ENCODE measurements around the gene XPC.

DNA sequence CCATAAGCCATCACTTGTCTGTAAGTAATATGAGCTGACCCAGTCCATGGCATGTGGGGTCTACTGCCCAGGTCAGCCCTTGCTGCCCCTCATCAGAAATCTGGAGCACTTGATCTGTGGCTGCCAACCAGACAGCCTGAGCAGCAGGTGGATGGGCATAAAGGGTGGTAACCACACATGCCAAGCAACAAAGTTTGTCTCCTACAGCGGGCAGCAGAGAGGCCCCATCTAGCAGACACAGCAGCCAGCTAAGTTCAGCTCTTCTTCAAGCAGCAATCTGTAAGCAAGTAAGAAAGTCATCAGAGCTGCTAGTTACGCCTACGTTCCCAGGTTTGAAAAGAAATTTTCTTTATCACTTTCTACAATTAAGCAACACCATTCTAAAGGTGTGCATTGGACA is 81.7 kb downstream of the XPC start:
- TF ChIP-seq, protein P1, sequence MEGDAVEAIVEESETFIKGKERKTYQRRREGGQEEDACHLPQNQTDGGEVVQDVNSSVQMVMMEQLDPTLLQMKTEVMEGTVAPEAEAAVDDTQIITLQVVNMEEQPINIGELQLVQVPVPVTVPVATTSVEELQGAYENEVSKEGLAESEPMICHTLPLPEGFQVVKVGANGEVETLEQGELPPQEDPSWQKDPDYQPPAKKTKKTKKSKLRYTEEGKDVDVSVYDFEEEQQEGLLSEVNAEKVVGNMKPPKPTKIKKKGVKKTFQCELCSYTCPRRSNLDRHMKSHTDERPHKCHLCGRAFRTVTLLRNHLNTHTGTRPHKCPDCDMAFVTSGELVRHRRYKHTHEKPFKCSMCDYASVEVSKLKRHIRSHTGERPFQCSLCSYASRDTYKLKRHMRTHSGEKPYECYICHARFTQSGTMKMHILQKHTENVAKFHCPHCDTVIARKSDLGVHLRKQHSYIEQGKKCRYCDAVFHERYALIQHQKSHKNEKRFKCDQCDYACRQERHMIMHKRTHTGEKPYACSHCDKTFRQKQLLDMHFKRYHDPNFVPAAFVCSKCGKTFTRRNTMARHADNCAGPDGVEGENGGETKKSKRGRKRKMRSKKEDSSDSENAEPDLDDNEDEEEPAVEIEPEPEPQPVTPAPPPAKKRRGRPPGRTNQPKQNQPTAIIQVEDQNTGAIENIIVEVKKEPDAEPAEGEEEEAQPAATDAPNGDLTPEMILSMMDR (IDR thresholded peaks at IDR 0.05), result no peak
- TF ChIP-seq ETV6 (CRISPR knock-in tag; IDR thresholded peaks at IDR 0.05), result no peak
- TF ChIP-seq, protein P2, sequence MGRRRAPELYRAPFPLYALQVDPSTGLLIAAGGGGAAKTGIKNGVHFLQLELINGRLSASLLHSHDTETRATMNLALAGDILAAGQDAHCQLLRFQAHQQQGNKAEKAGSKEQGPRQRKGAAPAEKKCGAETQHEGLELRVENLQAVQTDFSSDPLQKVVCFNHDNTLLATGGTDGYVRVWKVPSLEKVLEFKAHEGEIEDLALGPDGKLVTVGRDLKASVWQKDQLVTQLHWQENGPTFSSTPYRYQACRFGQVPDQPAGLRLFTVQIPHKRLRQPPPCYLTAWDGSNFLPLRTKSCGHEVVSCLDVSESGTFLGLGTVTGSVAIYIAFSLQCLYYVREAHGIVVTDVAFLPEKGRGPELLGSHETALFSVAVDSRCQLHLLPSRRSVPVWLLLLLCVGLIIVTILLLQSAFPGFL (CRISPR knock-in tag; IDR thresholded peaks at IDR 0.05; ENCODE audit: borderline replicate concordance), result no peak
- TF ChIP-seq, protein P3, sequence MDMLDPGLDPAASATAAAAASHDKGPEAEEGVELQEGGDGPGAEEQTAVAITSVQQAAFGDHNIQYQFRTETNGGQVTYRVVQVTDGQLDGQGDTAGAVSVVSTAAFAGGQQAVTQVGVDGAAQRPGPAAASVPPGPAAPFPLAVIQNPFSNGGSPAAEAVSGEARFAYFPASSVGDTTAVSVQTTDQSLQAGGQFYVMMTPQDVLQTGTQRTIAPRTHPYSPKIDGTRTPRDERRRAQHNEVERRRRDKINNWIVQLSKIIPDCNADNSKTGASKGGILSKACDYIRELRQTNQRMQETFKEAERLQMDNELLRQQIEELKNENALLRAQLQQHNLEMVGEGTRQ (CRISPR knock-in tag; IDR thresholded peaks at IDR 0.05), result no peak
- TF ChIP-seq ZBTB21 (CRISPR knock-in tag; IDR thresholded peaks at IDR 0.05; ENCODE audit: borderline replicate concordance), result no peak
- TF ChIP-seq, protein P4, sequence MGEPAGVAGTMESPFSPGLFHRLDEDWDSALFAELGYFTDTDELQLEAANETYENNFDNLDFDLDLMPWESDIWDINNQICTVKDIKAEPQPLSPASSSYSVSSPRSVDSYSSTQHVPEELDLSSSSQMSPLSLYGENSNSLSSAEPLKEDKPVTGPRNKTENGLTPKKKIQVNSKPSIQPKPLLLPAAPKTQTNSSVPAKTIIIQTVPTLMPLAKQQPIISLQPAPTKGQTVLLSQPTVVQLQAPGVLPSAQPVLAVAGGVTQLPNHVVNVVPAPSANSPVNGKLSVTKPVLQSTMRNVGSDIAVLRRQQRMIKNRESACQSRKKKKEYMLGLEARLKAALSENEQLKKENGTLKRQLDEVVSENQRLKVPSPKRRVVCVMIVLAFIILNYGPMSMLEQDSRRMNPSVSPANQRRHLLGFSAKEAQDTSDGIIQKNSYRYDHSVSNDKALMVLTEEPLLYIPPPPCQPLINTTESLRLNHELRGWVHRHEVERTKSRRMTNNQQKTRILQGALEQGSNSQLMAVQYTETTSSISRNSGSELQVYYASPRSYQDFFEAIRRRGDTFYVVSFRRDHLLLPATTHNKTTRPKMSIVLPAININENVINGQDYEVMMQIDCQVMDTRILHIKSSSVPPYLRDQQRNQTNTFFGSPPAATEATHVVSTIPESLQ (CRISPR knock-in tag; IDR thresholded peaks at IDR 0.05), result no peak
- no peak for TF ChIP-seq FOXK1 (CRISPR knock-in tag; IDR thresholded peaks at IDR 0.05)
- TF ChIP-seq, protein P5, sequence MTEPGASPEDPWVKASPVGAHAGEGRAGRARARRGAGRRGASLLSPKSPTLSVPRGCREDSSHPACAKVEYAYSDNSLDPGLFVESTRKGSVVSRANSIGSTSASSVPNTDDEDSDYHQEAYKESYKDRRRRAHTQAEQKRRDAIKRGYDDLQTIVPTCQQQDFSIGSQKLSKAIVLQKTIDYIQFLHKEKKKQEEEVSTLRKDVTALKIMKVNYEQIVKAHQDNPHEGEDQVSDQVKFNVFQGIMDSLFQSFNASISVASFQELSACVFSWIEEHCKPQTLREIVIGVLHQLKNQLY (CRISPR knock-in tag; IDR thresholded peaks at IDR 0.05), result no peak
- no peak for TF ChIP-seq MYBL2 (CRISPR knock-in tag; IDR thresholded peaks at IDR 0.05)
- no peak for TF ChIP-seq ZNF263 (CRISPR knock-in tag; IDR thresholded peaks at IDR 0.05; ENCODE audit: low read depth)
- no peak for TF ChIP-seq FOXJ3 (CRISPR knock-in tag; IDR thresholded peaks at IDR 0.05; ENCODE audit: borderline replicate concordance)

Measured in WTC11 (cell line).